ENCODE data around the gene UNC5A.

DNA sequence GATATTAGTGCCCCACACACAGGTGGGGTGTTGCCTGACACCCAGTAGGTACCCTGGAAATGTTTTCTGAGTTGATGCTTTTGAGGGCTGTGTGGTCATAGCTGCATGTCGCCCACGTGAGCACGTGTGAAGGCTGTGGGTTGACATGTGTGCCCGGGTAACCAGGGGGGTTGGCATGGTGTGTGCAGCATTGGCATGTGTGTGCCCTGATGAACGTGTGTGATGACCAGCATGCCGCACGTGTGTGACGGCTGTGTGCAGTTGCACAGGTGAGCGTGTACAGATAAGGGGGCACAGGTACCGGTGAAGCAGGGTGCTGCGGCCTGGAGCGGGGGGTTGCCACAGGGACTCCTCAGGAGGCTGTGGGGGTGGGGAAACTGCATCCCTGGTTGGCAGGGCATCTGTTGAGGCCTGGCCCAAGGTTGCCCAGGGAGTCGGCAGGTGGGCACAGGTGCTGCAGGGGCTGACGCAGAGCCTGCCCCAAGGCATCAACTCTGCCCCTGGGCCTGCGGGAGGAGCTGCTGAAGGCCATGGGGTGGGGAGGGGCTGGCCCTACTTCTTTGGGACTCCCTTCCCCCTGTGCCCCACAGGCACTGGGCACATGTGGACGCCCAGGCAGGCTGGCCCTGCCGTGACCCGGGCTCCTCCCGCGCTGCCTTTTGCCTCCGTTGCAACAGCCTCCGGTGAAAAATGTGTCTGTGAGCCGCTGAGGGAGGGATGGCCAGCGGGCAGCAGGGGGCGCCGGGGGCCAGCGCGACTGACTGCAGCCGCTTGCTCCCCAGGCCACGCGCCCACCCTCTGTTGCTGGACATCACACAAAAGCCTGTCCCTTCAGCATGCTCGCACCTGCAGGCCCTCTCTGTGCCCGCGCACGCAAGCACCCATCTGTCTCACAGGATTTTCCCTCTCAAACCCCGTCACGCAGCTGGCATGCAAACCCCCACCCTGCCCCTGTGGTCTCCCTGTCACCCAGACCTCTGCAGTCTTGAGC is 2.2 kb downstream of the UNC5A start:
- TF ChIP-seq, protein P1, sequence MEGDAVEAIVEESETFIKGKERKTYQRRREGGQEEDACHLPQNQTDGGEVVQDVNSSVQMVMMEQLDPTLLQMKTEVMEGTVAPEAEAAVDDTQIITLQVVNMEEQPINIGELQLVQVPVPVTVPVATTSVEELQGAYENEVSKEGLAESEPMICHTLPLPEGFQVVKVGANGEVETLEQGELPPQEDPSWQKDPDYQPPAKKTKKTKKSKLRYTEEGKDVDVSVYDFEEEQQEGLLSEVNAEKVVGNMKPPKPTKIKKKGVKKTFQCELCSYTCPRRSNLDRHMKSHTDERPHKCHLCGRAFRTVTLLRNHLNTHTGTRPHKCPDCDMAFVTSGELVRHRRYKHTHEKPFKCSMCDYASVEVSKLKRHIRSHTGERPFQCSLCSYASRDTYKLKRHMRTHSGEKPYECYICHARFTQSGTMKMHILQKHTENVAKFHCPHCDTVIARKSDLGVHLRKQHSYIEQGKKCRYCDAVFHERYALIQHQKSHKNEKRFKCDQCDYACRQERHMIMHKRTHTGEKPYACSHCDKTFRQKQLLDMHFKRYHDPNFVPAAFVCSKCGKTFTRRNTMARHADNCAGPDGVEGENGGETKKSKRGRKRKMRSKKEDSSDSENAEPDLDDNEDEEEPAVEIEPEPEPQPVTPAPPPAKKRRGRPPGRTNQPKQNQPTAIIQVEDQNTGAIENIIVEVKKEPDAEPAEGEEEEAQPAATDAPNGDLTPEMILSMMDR (IDR thresholded peaks at IDR 0.05): no peak
- TF ChIP-seq POLR2A (IDR thresholded peaks at IDR 0.05): no peak
